ENCODE data around the gene MRRF.

Gene MRRF

GRCh38 chr9:122244349-122244748 is 20.3 kb upstream of the MRRF start:
- no peak for DNase-seq (ENCODE audit: low read depth)
- no peak for TF ChIP-seq CTCF (IDR thresholded peaks at IDR 0.05; ENCODE audit: low read length, missing control alignments)
- no peak overlapping the region for H3K4me3 ChIP-seq (replicated peaks; ENCODE audit: low read depth, low read length)

- TF ChIP-seq CTCF (IDR thresholded peaks at IDR 0.05; ENCODE audit: low read length, missing control alignments) = no peak
- no peak for DNase-seq (ENCODE audit: low read depth)
- no peak overlapping the region for H3K4me3 ChIP-seq (replicated peaks; ENCODE audit: low read depth, low read length)
These were observed 18.0 kb upstream of the MRRF start for GRCh38 chr9:122246666-122247065.

- H3K4me3 ChIP-seq (replicated peaks; ENCODE audit: low read depth, low read length) = no peak overlapping the region
- TF ChIP-seq CTCF (IDR thresholded peaks at IDR 0.05; ENCODE audit: low read length, missing control alignments) = no peak
These were observed 16.2 kb upstream of the MRRF start for GRCh38 chr9:122248448-122248865.

GRCh38 chr9:122251351-122251750 is 13.3 kb upstream of the MRRF start:
- no peak overlapping the region for H3K4me3 ChIP-seq (replicated peaks; ENCODE audit: low read depth, low read length)
- TF ChIP-seq CTCF (IDR thresholded peaks at IDR 0.05; ENCODE audit: low read length, missing control alignments) = no peak
- DNase-seq (ENCODE audit: low read depth) = no peak

More at GRCh38 chr9:122248448-122248865, 16.2 kb upstream of the MRRF start:
- no peak for DNase-seq (ENCODE audit: low read depth)

- DNase-seq (ENCODE audit: low read depth) = peak; percentile 33
- TF ChIP-seq CTCF (IDR thresholded peaks at IDR 0.05; ENCODE audit: low read length, missing control alignments) = no peak
- H3K4me3 ChIP-seq (replicated peaks; ENCODE audit: low read depth, low read length) = no peak overlapping the region
These were observed 11.9 kb upstream of the MRRF start for GRCh38 chr9:122252796-122253195.

- no peak overlapping the region for H3K4me3 ChIP-seq (replicated peaks; ENCODE audit: low read depth, low read length)
- no peak for DNase-seq (ENCODE audit: low read depth)
- TF ChIP-seq CTCF (IDR thresholded peaks at IDR 0.05; ENCODE audit: low read length, missing control alignments) = no peak
These were observed 9.9 kb upstream of the MRRF start for GRCh38 chr9:122254761-122255160.

- TF ChIP-seq CTCF (IDR thresholded peaks at IDR 0.05; ENCODE audit: low read length, missing control alignments) = no peak
- H3K4me3 ChIP-seq (replicated peaks; ENCODE audit: low read depth, low read length) = no peak overlapping the region
- no peak for DNase-seq (ENCODE audit: low read depth)
These were observed 8.5 kb upstream of the MRRF start for GRCh38 chr9:122256206-122256605.
